ENCODE data around the gene ZMYND8. TPM values are rescaled to one million over a fixed set of nuclear protein-coding genes. Genes with fewer than 3 reads are reported as not detected.

ZMYND8 gene
- total and polyA plus RNA-seq, 2 of the 8 experiments (the other 6 are each of a cell fraction or from before 2014, with no cell fraction given), result 50.5 to 163 TPM

DNA sequence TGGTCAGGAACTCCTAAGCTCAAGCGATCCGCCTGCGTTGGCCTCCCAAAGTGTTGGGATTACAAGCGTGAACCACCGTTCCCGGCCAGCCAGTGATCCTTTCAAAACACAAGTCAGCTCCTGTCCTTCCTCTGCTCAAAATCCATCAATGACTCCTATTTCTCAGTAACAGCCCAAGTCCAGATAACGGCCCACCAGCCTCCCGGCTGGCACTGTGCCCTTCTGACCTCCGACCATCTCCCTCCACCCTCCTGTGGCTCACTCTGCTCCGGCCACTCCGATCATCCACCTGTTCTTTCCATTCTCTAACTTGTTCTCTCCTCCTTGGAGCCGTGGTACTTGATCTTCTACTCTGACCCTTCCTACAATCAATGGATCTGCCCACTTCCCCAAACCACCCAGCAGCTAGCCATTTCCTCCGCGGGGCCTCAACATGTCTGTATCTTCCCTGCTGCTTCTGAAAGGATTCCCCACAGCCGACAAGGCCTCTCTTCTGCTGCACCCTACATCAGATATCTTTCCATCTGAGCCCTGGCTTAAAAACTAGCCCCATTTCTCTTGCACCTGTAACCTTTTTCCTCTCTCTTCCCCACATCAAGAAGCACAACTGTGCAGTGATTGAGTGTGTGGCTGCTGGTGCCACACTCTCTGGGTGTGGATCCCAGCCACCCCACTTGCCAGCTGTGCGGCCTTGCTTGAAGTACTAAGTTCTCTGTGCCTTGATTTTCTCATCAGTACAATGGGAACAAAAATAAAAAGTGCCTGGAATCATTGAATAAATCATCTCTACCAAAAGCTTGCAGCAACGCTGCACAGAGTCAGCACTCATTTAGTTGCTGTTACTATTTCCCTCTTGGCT, 6.1 kb upstream of the ZMYND8 start:
- Histone ChIP-seq H2BK20ac (ENCODE audit: low read length) (no peak overlapping the region), H3K23me2 (ENCODE audit: low read depth, low read length) (peaks cover 3% of the 10 kb centered on the region), H4K8ac (ENCODE audit: extremely low read depth, insufficient read depth, low read length) (no peak overlapping the region), H3K18ac (ENCODE audit: extremely low read depth, low read length) (peak overlapping the region; percentile 62), H3K9ac (replicated peaks in 1 of 4; ENCODE audit: extremely low read depth in 1 of 4, low read depth in 3 of 4, low read length in 3 of 4) (peak overlapping the region in 1 of 4 experiments; percentile 14; a peak in 1 of 7 replicates), H3K23ac (ENCODE audit: insufficient read length) (no peak overlapping the region), H3K27ac (ENCODE audit: low read depth, low read length) (no peak overlapping the region), H2BK15ac (ENCODE audit: low read length) (peak overlapping the region; percentile 67; the same call in 1 of the 2 replicates), H3K4me3 (ENCODE audit: extremely low read depth in 1 of 4, insufficient read depth in 2 of 4, low read depth in 3 of 4, low read length in 4 of 4) (no peak overlapping the region), H4K20me1 (replicated peaks in 1 of 2; ENCODE audit: control insufficient read depth in 1 of 2, insufficient read depth in 2 of 2, low read length in 2 of 2) (peaks cover 0 to 2% of the 10 kb centered on the region in 2 experiments), H3K14ac (ENCODE audit: insufficient read length) (no peak overlapping the region), H3K9me3 (ENCODE audit: insufficient read depth in 2 of 2, low read depth in 1 of 2, low read length in 1 of 2) (no peaks in the 10 kb centered on the region), H2BK12ac (ENCODE audit: low read depth, low read length) (peak overlapping the region; percentile 61), H3K79me1 (ENCODE audit: low read depth, low read length) (peaks cover 7% of the 10 kb centered on the region; the same call in 1 of the 2 replicates), H3K4me1 (replicated peaks in 1 of 4; ENCODE audit: control insufficient read depth in 3 of 4, insufficient read depth in 4 of 4, low read length in 3 of 4) (peaks cover 35 to 45% (median 42%) of the 10 kb centered on the region in 4 experiments), H3K4me2 (ENCODE audit: insufficient read depth in 1 of 2, low read depth in 2 of 2, low read length in 2 of 2) (peak overlapping the region; percentile 37 to 67; a peak in 2 of 4 replicates), H3K79me2 (ENCODE audit: control insufficient read depth in 1 of 2, insufficient read depth in 2 of 2, low read length in 2 of 2) (peaks cover 52 to 97% of the 10 kb centered on the region in 2 experiments), H4K5ac (ENCODE audit: insufficient read length, low read depth, low read length) (peak overlapping the region; percentile 42), H3K27me3 (replicated peaks in 1 of 4; ENCODE audit: control insufficient read depth in 3 of 4, extremely low read depth in 1 of 4, insufficient read depth in 3 of 4, low read length in 3 of 4) (no peaks in the 10 kb centered on the region), H2AK5ac (ENCODE audit: low read depth, low read length) (peak overlapping the region; percentile 91), H3K36me3 (ENCODE audit: control insufficient read depth in 2 of 4, insufficient read depth in 4 of 4, low read length in 3 of 4) (peaks cover 0 to 36% (median 2%) of the 10 kb centered on the region in 4 experiments; a peak in 5 of 8 replicates), H4K91ac (replicated peaks; ENCODE audit: insufficient read length, low read length) (peak overlapping the region; percentile 2), H2BK120ac (replicated peaks; ENCODE audit: low read depth, low read length) (no peak overlapping the region), H2BK5ac (ENCODE audit: low read depth, low read length) (peak overlapping the region; percentile 77), H3K56ac (replicated peaks; ENCODE audit: insufficient read length, low read depth, low read length) (peak overlapping the region; percentile 3), H3K4ac (replicated peaks; ENCODE audit: insufficient read length, low read depth, low read length) (no peak overlapping the region), H2AFZ (ENCODE audit: low read length) (no peak overlapping the region)
- ChIA-PET CTCF (ENCODE audit: partially characterized antibody) (interaction anchor here (0.6 to 8.4 kb wide), 9 partner anchors 9 to 90 kb away, joined by 3 to 86 read pairs (median 3); no protein-coding TSS in a partner anchor), POLR2A (ENCODE audit: partially characterized antibody) (interaction anchor here (0.9 to 42.1 kb wide), 6 partner anchors 2 to 139 kb away, joined by 3 to 1191 read pairs (median 224); partner anchors contain the start of genes NCOA3 and ZMYND8)
- TF ChIP-seq YY1 (IDR thresholded peaks at IDR 0.05; ENCODE audit: low read depth, low read length) (no peak), KDM1A (IDR thresholded peaks at IDR 0.05; ENCODE audit: borderline replicate concordance, low read length) (peak; percentile 88), CEBPB (IDR thresholded peaks at IDR 0.05; ENCODE audit: low read depth, low read length) (no peak), HDAC2 (IDR thresholded peaks at IDR 0.05; ENCODE audit: borderline replicate concordance in 1 of 2, low read depth in 2 of 2, low read length in 2 of 2) (peak in 1 of 2 experiments; percentile 41; a peak in 1 of 4 replicates)
- FAIRE-seq, result no peak
- DNase-seq (ENCODE audit: low read depth in 1 of 2, low spot score in 2 of 2), result no peak
- 86% methylated on average over 17 of the region's 17 CpGs; no CpG with 5 or more reads in 1 of the 2 experiments for WGBS, 2 experiments (ENCODE audit: extremely low coverage in 1 of 2, insufficient coverage in 1 of 2, insufficient read length in 1 of 2, insufficient replicate concordance in 2 of 2, low coverage in 1 of 2, low lambda C conversion rate in 2 of 2, missing lambda C conversion rate in 1 of 2)

Data from H1 (cell line).